ENCODE data around the gene U2AF1L4.
A peak's percentile ranks its signal among the peaks of the same experiment; 100 is the strongest.
"Not testable (repeated sequence)": the region's sequence is repeated elsewhere in the genome, so short reads cannot be mapped to it uniquely, and the experiment has no call there.

U2AF1L4 gene

GRCh38 chr19:35729021-35729420, 16.2 kb downstream of the U2AF1L4 start:
- DNase-seq, result no peak

- no peak for DNase-seq
Observed at GRCh38 chr19:35727956-35728706, 17.1 kb downstream of the U2AF1L4 start.

DNA sequence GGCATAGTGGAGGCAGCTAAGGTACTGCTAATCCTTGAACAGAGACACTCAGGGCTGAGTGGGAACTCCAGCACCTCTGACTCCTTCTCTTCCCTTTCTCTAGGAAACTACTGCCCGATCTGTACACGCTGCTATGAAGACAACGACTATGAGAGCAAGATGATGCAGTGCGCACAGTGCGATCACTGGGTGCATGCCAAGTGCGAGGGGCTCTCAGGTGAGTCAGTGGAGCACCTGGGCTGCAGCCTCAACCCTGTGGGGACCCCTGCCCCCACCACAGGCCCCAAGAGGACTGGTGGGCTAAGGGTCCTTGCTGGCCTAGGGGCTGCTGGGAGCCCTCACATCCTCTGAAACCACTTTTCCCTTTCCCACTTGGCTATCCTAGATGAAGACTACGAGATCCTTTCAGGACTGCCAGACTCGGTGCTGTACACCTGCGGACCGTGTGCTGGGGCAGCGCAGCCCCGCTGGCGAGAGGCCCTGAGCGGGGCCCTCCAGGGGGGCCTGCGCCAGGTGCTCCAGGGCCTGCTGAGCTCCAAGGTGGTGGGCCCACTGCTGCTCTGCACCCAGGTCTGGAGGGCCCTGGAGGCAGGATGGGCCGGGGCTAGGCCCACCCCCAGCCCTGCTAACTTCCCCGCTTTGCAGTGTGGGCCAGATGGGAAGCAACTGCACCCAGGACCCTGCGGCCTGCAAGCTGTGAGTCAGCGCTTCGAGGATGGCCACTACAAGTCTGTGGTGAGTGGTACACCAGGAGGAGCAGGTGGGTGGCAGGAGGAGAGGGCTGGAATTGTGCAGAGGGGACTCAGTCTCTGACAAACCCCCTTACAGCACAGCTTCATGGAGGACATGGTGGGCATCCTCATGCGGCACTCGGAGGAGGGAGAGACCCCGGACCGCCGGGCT, 17.9 kb downstream of the U2AF1L4 start:
- DNase-seq, result no peak

DNA sequence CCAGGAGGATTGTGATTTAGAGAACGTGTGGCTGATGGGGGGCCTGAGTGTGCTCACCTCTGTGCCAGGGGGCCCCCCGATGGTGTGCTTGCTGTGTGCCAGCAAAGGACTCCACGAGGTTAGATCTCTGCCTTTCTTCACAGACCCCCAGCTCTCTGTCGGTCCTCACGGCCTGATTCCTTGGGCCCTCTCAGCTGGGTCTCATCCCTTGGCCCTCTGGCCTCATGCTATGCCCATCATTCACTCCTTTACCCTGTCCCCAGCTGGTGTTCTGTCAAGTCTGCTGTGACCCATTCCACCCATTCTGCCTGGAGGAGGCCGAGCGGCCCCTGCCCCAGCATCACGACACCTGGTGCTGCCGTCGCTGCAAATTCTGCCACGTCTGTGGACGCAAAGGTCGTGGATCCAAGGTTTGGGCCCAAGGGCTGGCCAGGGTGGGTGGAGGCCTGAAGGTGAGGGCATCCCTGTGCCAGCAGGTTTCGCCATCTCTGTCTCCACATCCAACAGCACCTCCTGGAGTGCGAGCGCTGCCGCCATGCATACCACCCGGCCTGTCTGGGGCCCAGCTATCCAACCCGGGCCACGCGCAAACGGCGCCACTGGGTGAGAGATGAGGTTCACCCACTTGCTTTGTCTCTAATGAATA, 19.9 kb downstream of the U2AF1L4 start:
- DNase-seq, result no peak

GRCh38 chr19:35724560-35724959, 20.7 kb downstream of the U2AF1L4 start:
- DNase-seq, result no peak

DNA sequence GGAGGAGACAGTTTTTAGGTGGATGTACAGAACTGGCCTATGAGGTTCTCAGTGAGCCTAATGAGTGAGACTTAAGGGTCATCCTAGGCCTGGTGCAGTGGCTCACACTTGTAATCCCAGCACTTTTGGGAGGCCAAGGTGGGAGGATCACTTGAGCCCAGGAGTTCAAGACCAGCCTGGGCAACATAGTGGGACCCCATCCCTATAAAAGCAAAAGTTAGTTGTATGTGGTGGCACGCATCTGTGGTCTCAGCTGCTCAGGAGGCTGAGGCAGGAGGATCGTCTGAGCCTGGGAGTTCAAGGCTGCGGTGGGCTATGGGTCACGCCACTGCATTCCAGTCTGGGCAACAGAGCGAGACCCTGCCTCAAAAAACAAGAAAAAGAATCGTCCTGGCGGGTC, 21.1 kb downstream of the U2AF1L4 start:
- DNase-seq, result not testable (repeated sequence)

GRCh38 chr19:35723671-35724070, 21.5 kb downstream of the U2AF1L4 start:
- DNase-seq, result no peak

GRCh38 chr19:35722897-35723296, 22.3 kb downstream of the U2AF1L4 start:
- no peak for DNase-seq

DNA sequence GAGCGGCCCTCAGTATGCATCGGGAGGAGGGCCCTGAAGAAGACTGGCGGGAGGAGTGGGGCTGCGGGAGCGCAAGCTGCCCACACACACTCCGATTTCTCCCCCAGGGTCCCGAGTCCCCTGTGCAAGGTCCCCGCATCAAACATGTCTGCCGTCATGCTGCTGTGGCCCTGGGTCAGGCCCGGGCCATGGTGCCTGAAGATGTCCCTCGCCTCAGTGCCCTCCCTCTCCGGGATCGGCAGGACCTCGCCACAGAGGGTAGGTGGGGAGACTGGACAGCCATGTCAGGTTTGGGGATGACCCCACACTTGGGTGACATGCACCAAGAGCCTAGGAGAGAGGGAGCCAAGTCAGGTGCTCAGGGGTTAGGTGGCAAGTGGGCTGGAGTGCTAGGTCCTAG, 22.8 kb downstream of the U2AF1L4 start:
- no peak for DNase-seq

GRCh38 chr19:35721374-35721773, 23.8 kb downstream of the U2AF1L4 start:
- no peak for DNase-seq

GRCh38 chr19:35720648-35721047, 24.6 kb downstream of the U2AF1L4 start:
- no peak for DNase-seq

- no peak for DNase-seq
Observed at GRCh38 chr19:35720163-35720524, 25.1 kb downstream of the U2AF1L4 start.

- DNase-seq, result no peak
Observed at GRCh38 chr19:35719402-35720162, 25.6 kb downstream of the U2AF1L4 start.

DNA sequence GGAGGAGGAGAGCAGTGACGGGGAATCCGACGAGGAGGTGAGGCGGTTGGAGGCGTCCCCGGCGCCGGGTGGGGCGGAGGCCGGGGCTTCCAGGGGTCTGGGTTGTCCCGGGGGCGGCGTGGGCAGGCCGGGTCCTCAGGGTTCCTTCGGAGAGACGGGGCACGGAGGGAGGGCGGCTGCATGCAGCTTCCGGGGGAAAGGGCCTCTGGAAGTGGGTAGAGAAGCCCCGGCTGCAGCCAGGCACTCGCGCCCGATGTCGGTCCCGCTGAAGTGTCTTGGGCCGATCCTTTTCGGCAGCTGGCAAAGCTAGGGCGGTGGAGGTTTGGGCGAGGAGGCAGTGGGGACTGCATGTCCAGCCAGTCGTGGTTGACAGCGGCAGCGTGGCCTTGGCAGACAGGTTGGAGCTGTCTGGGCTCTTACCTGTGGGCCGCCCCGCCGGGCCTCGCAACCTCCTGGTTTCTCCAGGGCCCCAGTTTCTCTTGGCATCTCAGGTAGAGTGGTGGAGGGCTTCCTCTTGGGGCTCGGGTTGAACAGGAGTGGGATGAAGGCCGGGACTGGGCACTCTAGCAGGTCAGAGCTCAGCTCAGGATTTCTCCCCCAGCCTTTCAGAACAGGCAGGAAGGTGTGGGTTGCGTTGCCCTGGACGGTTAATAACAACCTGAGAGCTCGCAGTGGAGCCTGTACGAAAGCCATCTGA, 26.7 kb downstream of the U2AF1L4 start:
- DNase-seq, result peak in 16 of 56 donors; percentile 6 to 47 (median 23)

GRCh38 chr19:35717665-35718344, 27.4 kb downstream of the U2AF1L4 start, which contains the start of gene KMT2B:
KMT2B (plus strand) TSS chr19:35718003; CDS start chr19:35718019, 16 bp downstream.
- DNase-seq, result peak in 20 of 56 donors; percentile 20 to 96 (median 90)

DNA sequence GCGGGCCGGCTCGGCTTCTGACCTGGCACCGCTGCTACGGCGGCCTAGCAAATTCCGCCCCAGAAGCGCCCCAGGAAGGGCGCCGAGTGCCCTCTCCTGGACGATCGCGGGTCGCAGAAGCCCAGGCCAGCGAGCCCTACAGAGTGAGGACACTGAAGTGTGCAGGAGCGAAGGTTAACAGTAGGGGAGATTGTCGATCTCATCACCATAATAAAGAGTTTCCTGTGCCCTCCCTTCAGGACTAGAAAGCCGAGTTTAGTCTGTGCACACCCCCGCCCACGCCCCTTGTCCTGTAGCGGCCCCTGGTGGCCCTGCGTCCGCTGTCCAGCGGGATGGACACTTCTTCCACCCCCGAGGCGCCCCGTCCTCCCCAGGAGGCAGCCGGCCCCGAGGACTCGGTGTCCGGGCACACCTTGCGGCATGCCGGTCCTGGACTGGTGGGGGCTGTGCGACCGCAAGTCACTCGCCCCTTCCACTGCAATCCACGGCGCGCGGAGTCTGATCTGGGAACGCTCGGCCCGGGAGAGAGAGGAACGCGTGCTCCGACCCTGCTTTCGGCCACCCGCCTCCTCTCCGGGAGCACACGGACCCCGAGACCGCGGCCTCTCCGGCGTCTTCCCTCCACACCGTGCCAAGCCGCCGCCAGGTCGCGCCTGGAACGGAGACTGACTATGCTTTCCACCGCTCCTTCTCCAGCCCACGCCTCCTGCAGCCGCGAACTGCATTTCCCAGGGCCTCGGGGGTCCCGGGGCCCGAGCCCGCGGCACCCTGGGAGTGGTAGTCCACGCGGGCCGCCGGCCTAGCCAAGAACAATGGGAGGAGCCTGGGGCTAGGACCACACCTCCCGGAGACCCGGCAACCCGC, 28.2 kb downstream of the U2AF1L4 start:
- peak; percentile 56 to 97 (median 91) for DNase-seq

GRCh38 chr19:35715981-35716800, 29.0 kb downstream of the U2AF1L4 start:
- peak in 30 of 56 donors; percentile 50 to 91 (median 69) for DNase-seq

DNA sequence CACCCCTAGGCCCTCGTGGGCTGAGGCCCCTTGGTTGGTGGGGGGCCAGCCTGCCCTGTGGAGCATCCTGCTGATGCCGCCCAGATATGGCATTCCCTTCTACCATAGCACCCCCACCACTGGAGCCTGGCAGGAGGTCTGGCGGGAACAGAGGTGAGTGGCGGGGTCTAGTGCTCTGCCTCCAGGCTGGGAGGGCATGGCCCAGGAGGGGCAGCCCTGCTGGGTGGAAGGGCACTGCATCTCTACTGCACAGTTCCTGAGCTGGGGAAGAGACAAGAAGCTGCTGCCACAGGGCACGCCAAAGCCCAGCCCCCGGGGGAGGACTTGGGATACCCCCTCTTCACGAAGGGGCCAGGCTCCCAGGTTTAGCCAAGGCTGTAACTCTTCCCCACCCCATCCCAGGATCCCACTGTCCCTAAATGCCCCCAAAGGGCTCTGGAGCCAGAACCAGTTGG, 29.8 kb downstream of the U2AF1L4 start:
- no peak for DNase-seq

Measured in nucleus accumbens (tissue), 56 donors.